ENCODE results near the gene SLC17A3. TPM values are rescaled to one million over a fixed set of nuclear protein-coding genes. Genes with fewer than 3 reads are reported as not detected.

Gene SLC17A3
- total and polyA plus RNA-seq, 2 donors (not counting 3 experiments of a cell fraction or from before 2014, with no cell fraction given) = not detected

- intact Hi-C loops (cut with micrococcal nuclease) (no loop called here), dilution Hi-C loops (cut with MboI; ENCODE audit: extremely low pct_ligation_motif_present, low sequenced_read_pairs) (no loop called here)
- H3K4me1 ChIP-seq (ENCODE audit: control insufficient read depth, extremely low read depth, insufficient read depth, low read length) = no peaks in the 10 kb centered on the region
- FAIRE-seq (no peak), DNase-seq (ENCODE audit: low read depth, low spot score) (no peak)
- H3K36me3 ChIP-seq (ENCODE audit: control insufficient read depth in 2 of 2, extremely low read depth in 1 of 2, insufficient read depth in 2 of 2, low read length in 2 of 2) = no peaks in the 10 kb centered on the region
- TF ChIP-seq MYC (IDR thresholded peaks at IDR 0.05; ENCODE audit: low read depth, low read length) = no peak
- TF ChIP-seq CTCF (IDR thresholded peaks at IDR 0.05; ENCODE audit: extremely low read depth in 1 of 2, insufficient read depth in 1 of 2, low read depth in 1 of 2, low read length in 2 of 2) = no peak
- no peak for TF ChIP-seq EZH2 (IDR thresholded peaks at IDR 0.05; ENCODE audit: borderline replicate concordance, low read depth, low read length, severe bottlenecking)
- no peak for TF ChIP-seq GATA2 (IDR thresholded peaks at IDR 0.05; ENCODE audit: insufficient read depth, insufficient read length, low read depth, low read length)
- TF ChIP-seq JUN (IDR thresholded peaks at IDR 0.05; ENCODE audit: borderline replicate concordance, insufficient read depth, insufficient read length, low read depth) = no peak
- no peak for TF ChIP-seq POLR2AphosphoS5 (IDR thresholded peaks at IDR 0.05; ENCODE audit: insufficient read depth, low read depth, low read length)
- TF ChIP-seq MAX (IDR thresholded peaks at IDR 0.05; ENCODE audit: insufficient read depth, insufficient read length) = no peak
- TF ChIP-seq POLR2A (IDR thresholded peaks at IDR 0.05; ENCODE audit: low read depth, low read length) = no peak
- TF ChIP-seq FOS (IDR thresholded peaks at IDR 0.05; ENCODE audit: borderline replicate concordance, insufficient read depth, low read length) = no peak
- no peak overlapping the region for H3K9ac ChIP-seq (replicated peaks; ENCODE audit: extremely low read depth, insufficient read depth, low read length)
- H3K79me2 ChIP-seq (ENCODE audit: control insufficient read depth, insufficient read depth, low read length) = no peaks in the 10 kb centered on the region
- H3K9me1 ChIP-seq (replicated peaks; ENCODE audit: control insufficient read depth, extremely low read depth, insufficient read depth, low read length) = no peaks in the 10 kb centered on the region
- BruUV-seq (replicated peaks) = no TSS peak
- no peak overlapping the region for H3K4me2 ChIP-seq (ENCODE audit: insufficient read depth, low read length)
- H3K4me3 ChIP-seq (replicated peaks in 1 of 3; ENCODE audit: insufficient read depth in 1 of 3, low read depth in 1 of 3, low read length in 3 of 3) = no peak overlapping the region
- ChIA-PET CTCF (no interaction called here), POLR2A (no interaction called here)
- H3K9me3 ChIP-seq (replicated peaks; ENCODE audit: control insufficient read depth, insufficient read depth, low read length) = no peaks in the 10 kb centered on the region
- no peaks in the 10 kb centered on the region for H3K27me3 ChIP-seq (ENCODE audit: control insufficient read depth in 2 of 2, insufficient read depth in 2 of 2, low read length in 2 of 2)
- H2AFZ ChIP-seq (ENCODE audit: low read depth, low read length) = no peak overlapping the region
- H4K20me1 ChIP-seq (replicated peaks; ENCODE audit: control insufficient read depth, extremely low read depth, insufficient read depth, low read length) = no peaks in the 10 kb centered on the region
- H3K27ac ChIP-seq (ENCODE audit: insufficient read depth, low read depth, low read length) = no peak overlapping the region
Measured at GRCh38 chr6:25886066-25886465, 12.0 kb upstream of the SLC17A3 start.
